ENCODE measurements around the gene RNF44. TPM values are rescaled to one million over a fixed set of nuclear protein-coding genes. Genes with fewer than 3 reads are reported as not detected.

Gene RNF44
- total and polyA plus RNA-seq, 2 donors (not counting 1 experiment from before 2014, with no cell fraction given), result 1.4 to 2.6 TPM

DNA sequence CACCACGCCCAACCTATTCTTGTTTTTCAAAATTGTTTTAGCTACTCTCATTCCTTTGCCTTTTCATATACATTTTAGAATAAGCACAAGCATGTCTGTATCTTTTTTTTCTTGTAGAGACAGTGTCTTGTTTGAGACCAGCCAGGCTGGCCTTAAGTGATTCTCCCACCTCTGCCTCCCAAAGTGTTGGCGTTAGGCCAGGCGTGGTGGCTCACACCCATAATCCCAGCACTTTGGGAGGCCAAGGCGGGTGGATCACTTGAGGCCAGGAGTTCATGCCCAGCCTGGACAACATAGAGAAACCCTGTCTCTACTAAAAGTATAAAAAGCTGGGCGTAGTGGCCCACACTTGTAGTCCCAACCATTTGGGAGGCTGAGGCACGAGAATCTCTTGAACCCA lies 13.1 kb downstream of the RNF44 start:
- no peaks in the 10 kb centered on the region for H3K79me2 ChIP-seq (ENCODE audit: control insufficient read depth, insufficient read depth, low read length)
- H3K4me1 ChIP-seq (ENCODE audit: control insufficient read depth, extremely low read depth, insufficient read depth, low read length), result no peaks in the 10 kb centered on the region
- H2AFZ ChIP-seq (ENCODE audit: low read length), result no peak overlapping the region
- no peak for DNase-seq (ENCODE audit: low read depth in 2 of 2)
- peaks cover 4% of the 10 kb centered on the region for H3K36me3 ChIP-seq (ENCODE audit: control insufficient read depth, insufficient read depth, low read length)
- no peak overlapping the region for H3K9ac ChIP-seq (ENCODE audit: insufficient read depth, low read length)
- no peak overlapping the region for H3K4me3 ChIP-seq (replicated peaks in 1 of 4; ENCODE audit: control extremely low read depth in 1 of 4, insufficient read depth in 1 of 4, low read depth in 3 of 4, low read length in 4 of 4)
- H3K9me3 ChIP-seq (ENCODE audit: control insufficient read depth, insufficient read depth, low read depth, low read length), result no peaks in the 10 kb centered on the region
- no peak for TF ChIP-seq EZH2 (IDR thresholded peaks at IDR 0.05; ENCODE audit: low read length, missing control alignments)
- TF ChIP-seq, protein P1, sequence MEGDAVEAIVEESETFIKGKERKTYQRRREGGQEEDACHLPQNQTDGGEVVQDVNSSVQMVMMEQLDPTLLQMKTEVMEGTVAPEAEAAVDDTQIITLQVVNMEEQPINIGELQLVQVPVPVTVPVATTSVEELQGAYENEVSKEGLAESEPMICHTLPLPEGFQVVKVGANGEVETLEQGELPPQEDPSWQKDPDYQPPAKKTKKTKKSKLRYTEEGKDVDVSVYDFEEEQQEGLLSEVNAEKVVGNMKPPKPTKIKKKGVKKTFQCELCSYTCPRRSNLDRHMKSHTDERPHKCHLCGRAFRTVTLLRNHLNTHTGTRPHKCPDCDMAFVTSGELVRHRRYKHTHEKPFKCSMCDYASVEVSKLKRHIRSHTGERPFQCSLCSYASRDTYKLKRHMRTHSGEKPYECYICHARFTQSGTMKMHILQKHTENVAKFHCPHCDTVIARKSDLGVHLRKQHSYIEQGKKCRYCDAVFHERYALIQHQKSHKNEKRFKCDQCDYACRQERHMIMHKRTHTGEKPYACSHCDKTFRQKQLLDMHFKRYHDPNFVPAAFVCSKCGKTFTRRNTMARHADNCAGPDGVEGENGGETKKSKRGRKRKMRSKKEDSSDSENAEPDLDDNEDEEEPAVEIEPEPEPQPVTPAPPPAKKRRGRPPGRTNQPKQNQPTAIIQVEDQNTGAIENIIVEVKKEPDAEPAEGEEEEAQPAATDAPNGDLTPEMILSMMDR (conservative IDR thresholded peaks at IDR 0.05 in 1 of 2, IDR thresholded peaks at IDR 0.05 in 1 of 2; ENCODE audit: low read depth in 1 of 2, low read length in 2 of 2), result no peak
- H4K20me1 ChIP-seq (ENCODE audit: control insufficient read depth, extremely low read depth, insufficient read depth, low read length), result no peaks in the 10 kb centered on the region
- no peaks in the 10 kb centered on the region for H3K27me3 ChIP-seq (ENCODE audit: control insufficient read depth, insufficient read depth, low read length)
- H3K4me2 ChIP-seq (ENCODE audit: extremely low read depth, insufficient read depth, low read length), result no peak overlapping the region
- H3K27ac ChIP-seq (ENCODE audit: insufficient read depth, low read length), result no peak overlapping the region

DNA sequence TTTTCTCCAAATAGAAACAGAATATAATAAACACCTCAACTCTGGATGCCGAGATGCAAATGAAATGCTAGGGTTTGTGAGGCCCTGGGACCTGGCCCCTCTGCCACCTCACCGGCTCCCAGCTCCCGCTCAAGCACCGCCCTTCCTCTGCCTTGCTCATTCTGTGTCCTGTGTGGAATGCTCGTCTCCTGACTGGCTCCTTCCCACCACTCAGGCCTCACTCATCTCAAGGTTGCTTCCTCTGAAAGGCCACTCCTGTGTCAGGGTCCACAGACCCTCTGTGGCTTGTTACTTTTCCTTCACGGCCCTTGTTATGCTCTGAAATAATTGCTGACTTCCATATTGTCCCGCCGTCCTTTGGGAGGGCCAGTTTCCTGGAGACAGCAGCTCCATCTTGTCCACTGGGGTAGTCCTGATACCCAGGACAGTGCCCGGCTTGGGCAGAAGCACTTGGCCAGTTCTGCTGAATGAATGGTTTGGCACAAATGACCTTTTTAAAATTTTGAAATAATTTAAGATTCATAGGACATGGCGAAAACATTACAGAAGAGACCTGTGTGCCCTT lies 15.4 kb downstream of the RNF44 start:
- Histone ChIP-seq H3K4me1 (ENCODE audit: control insufficient read depth, extremely low read depth, insufficient read depth, low read length) (no peaks in the 10 kb centered on the region), H3K27me3 (ENCODE audit: control insufficient read depth, insufficient read depth, low read length) (no peaks in the 10 kb centered on the region), H3K79me2 (ENCODE audit: control insufficient read depth, insufficient read depth, low read length) (no peaks in the 10 kb centered on the region), H3K9ac (ENCODE audit: insufficient read depth, low read length) (no peak overlapping the region), H3K27ac (ENCODE audit: insufficient read depth, low read length) (no peak overlapping the region), H3K9me3 (ENCODE audit: control insufficient read depth, insufficient read depth, low read depth, low read length) (no peaks in the 10 kb centered on the region), H3K4me2 (ENCODE audit: extremely low read depth, insufficient read depth, low read length) (no peak overlapping the region), H3K36me3 (ENCODE audit: control insufficient read depth, insufficient read depth, low read length) (no peaks in the 10 kb centered on the region), H3K4me3 (replicated peaks in 1 of 4; ENCODE audit: control extremely low read depth in 1 of 4, insufficient read depth in 1 of 4, low read depth in 3 of 4, low read length in 4 of 4) (no peak overlapping the region), H2AFZ (ENCODE audit: low read length) (no peak overlapping the region), H4K20me1 (ENCODE audit: control insufficient read depth, extremely low read depth, insufficient read depth, low read length) (no peaks in the 10 kb centered on the region)
- DNase-seq (ENCODE audit: low read depth in 2 of 2), result no peak
- TF ChIP-seq EZH2 (IDR thresholded peaks at IDR 0.05; ENCODE audit: low read length, missing control alignments), result no peak
- TF ChIP-seq, protein P1 (conservative IDR thresholded peaks at IDR 0.05 in 1 of 2, IDR thresholded peaks at IDR 0.05 in 1 of 2; ENCODE audit: low read depth in 1 of 2, low read length in 2 of 2), result no peak

DNA sequence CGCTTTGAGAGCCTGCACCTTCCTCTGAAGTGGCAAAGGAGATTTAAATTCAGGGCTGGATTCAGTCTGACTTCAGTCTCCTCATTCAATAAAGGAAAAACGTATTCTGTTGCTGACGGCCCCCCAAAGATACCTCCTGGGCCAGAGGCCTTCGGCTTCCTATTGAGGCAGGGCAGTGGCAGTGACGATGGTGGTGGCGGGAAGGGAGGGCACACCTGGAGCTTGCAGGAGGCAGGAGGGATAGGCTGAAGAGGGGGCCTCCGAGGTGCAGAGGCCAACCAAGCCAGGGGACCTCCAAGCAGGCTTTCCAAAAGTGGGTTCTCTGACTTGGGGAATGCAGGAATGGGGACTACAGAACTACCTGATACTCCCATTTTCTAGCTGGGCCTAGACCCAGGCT lies 15.9 kb downstream of the RNF44 start:
- H3K4me2 ChIP-seq (ENCODE audit: extremely low read depth, insufficient read depth, low read length), result no peak overlapping the region
- no peaks in the 10 kb centered on the region for H3K4me1 ChIP-seq (ENCODE audit: control insufficient read depth, extremely low read depth, insufficient read depth, low read length)
- H3K79me2 ChIP-seq (ENCODE audit: control insufficient read depth, insufficient read depth, low read length), result no peaks in the 10 kb centered on the region
- no peak overlapping the region for H2AFZ ChIP-seq (ENCODE audit: low read length)
- no peaks in the 10 kb centered on the region for H4K20me1 ChIP-seq (ENCODE audit: control insufficient read depth, extremely low read depth, insufficient read depth, low read length)
- no peaks in the 10 kb centered on the region for H3K9me3 ChIP-seq (ENCODE audit: control insufficient read depth, insufficient read depth, low read depth, low read length)
- H3K27ac ChIP-seq (ENCODE audit: insufficient read depth, low read length), result no peak overlapping the region
- DNase-seq (ENCODE audit: low read depth in 2 of 2), result no peak
- H3K9ac ChIP-seq (ENCODE audit: insufficient read depth, low read length), result no peak overlapping the region
- no peaks in the 10 kb centered on the region for H3K36me3 ChIP-seq (ENCODE audit: control insufficient read depth, insufficient read depth, low read length)
- H3K27me3 ChIP-seq (ENCODE audit: control insufficient read depth, insufficient read depth, low read length), result no peaks in the 10 kb centered on the region
- H3K4me3 ChIP-seq (replicated peaks in 1 of 4; ENCODE audit: control extremely low read depth in 1 of 4, insufficient read depth in 1 of 4, low read depth in 3 of 4, low read length in 4 of 4), result no peak overlapping the region
- TF ChIP-seq, protein P1 (conservative IDR thresholded peaks at IDR 0.05 in 1 of 2, IDR thresholded peaks at IDR 0.05 in 1 of 2; ENCODE audit: low read depth in 1 of 2, low read length in 2 of 2), result no peak
- no peak for TF ChIP-seq EZH2 (IDR thresholded peaks at IDR 0.05; ENCODE audit: low read length, missing control alignments)

Measured in fibroblast of lung (primary cell).